ENCODE measurements around the gene CHCHD6.

Gene CHCHD6

GRCh38 chr3:126886217-126886616 lies 182.2 kb downstream of the CHCHD6 start:
- H3K4me3 Mint-ChIP-seq = no peak overlapping the region
- no peak overlapping the region for H3K27ac Mint-ChIP-seq
- no peaks in the 10 kb centered on the region for H3K4me1 Mint-ChIP-seq
- H3K27me3 Mint-ChIP-seq = no peaks in the 10 kb centered on the region
- ATAC-seq (no peak), DNase-seq (no peak)
- no peaks in the 10 kb centered on the region for H3K9me3 Mint-ChIP-seq

GRCh38 chr3:126887686-126888085 lies 183.6 kb downstream of the CHCHD6 start:
- Mint-ChIP-seq H3K27me3 (no peaks in the 10 kb centered on the region), H3K9me3 (no peaks in the 10 kb centered on the region), H3K4me1 (no peaks in the 10 kb centered on the region), H3K27ac (peak overlapping the region in 1 of 2 donors; percentile 49), H3K4me3 (no peak overlapping the region)
- ATAC-seq = no peak
- DNase-seq = no peak

GRCh38 chr3:126888186-126888760 lies 184.2 kb downstream of the CHCHD6 start:
- H3K4me3 Mint-ChIP-seq = no peak overlapping the region
- peak overlapping the region in 1 of 2 donors; percentile 49 for H3K27ac Mint-ChIP-seq
- ATAC-seq (no peak), DNase-seq (no peak)
- no peaks in the 10 kb centered on the region for H3K27me3 Mint-ChIP-seq
- no peaks in the 10 kb centered on the region for H3K9me3 Mint-ChIP-seq
- no peaks in the 10 kb centered on the region for H3K4me1 Mint-ChIP-seq

- Mint-ChIP-seq H3K27ac (no peak overlapping the region), H3K9me3 (no peaks in the 10 kb centered on the region), H3K4me1 (no peaks in the 10 kb centered on the region), H3K27me3 (no peaks in the 10 kb centered on the region), H3K4me3 (no peak overlapping the region)
- DNase-seq (no peak), ATAC-seq (no peak)
Measured at GRCh38 chr3:126889276-126890201, 185.5 kb downstream of the CHCHD6 start.

- Mint-ChIP-seq H3K27ac (no peak overlapping the region), H3K9me3 (no peaks in the 10 kb centered on the region), H3K4me1 (no peaks in the 10 kb centered on the region), H3K4me3 (no peak overlapping the region), H3K27me3 (no peaks in the 10 kb centered on the region)
- DNase-seq (no peak), ATAC-seq (no peak)
Measured at GRCh38 chr3:126891141-126891540, 187.1 kb downstream of the CHCHD6 start.

GRCh38 chr3:126891791-126892190 lies 187.8 kb downstream of the CHCHD6 start:
- Mint-ChIP-seq H3K4me3 (no peak overlapping the region), H3K27me3 (no peaks in the 10 kb centered on the region), H3K9me3 (no peaks in the 10 kb centered on the region), H3K4me1 (no peaks in the 10 kb centered on the region), H3K27ac (no peak overlapping the region)
- no peak for DNase-seq
- no peak for ATAC-seq

GRCh38 chr3:126893651-126894050 lies 189.6 kb downstream of the CHCHD6 start:
- Mint-ChIP-seq H3K27ac (no peak overlapping the region), H3K4me1 (no peaks in the 10 kb centered on the region), H3K27me3 (no peaks in the 10 kb centered on the region), H3K9me3 (no peaks in the 10 kb centered on the region), H3K4me3 (no peak overlapping the region)
- DNase-seq (no peak), ATAC-seq (no peak)

- ATAC-seq = no peak
- Mint-ChIP-seq H3K4me1 (no peaks in the 10 kb centered on the region), H3K9me3 (no peaks in the 10 kb centered on the region), H3K27ac (no peak overlapping the region), H3K27me3 (no peaks in the 10 kb centered on the region), H3K4me3 (no peak overlapping the region)
- DNase-seq = no peak
Measured at GRCh38 chr3:126894475-126894874, 190.4 kb downstream of the CHCHD6 start.

- Mint-ChIP-seq H3K27ac (no peak overlapping the region), H3K4me1 (no peaks in the 10 kb centered on the region), H3K4me3 (no peak overlapping the region), H3K9me3 (no peaks in the 10 kb centered on the region), H3K27me3 (no peaks in the 10 kb centered on the region)
- DNase-seq (no peak), ATAC-seq (no peak)
Measured at GRCh38 chr3:126895178-126896066, 191.4 kb downstream of the CHCHD6 start.

- no peaks in the 10 kb centered on the region for H3K4me1 Mint-ChIP-seq
- no peaks in the 10 kb centered on the region for H3K27me3 Mint-ChIP-seq
- no peak for ATAC-seq
- no peak for DNase-seq
- H3K9me3 Mint-ChIP-seq = no peaks in the 10 kb centered on the region
- H3K27ac Mint-ChIP-seq = peak overlapping the region in 1 of 2 donors; percentile 81
- H3K4me3 Mint-ChIP-seq = no peak overlapping the region
Measured at GRCh38 chr3:126896067-126896441, 192.0 kb downstream of the CHCHD6 start.

GRCh38 chr3:126896968-126897367 lies 192.9 kb downstream of the CHCHD6 start:
- ATAC-seq (no peak), DNase-seq (no peak)
- no peaks in the 10 kb centered on the region for H3K9me3 Mint-ChIP-seq
- H3K27me3 Mint-ChIP-seq = no peaks in the 10 kb centered on the region
- no peaks in the 10 kb centered on the region for H3K4me1 Mint-ChIP-seq
- H3K27ac Mint-ChIP-seq = peak overlapping the region in 1 of 2 donors; percentile 75
- H3K4me3 Mint-ChIP-seq = no peak overlapping the region

GRCh38 chr3:126897943-126898342 lies 193.9 kb downstream of the CHCHD6 start:
- ATAC-seq (no peak), DNase-seq (no peak)
- no peaks in the 10 kb centered on the region for H3K9me3 Mint-ChIP-seq
- H3K27ac Mint-ChIP-seq = peak overlapping the region in 1 of 2 donors; percentile 44
- no peaks in the 10 kb centered on the region for H3K27me3 Mint-ChIP-seq
- no peaks in the 10 kb centered on the region for H3K4me1 Mint-ChIP-seq
- H3K4me3 Mint-ChIP-seq = no peak overlapping the region

- ATAC-seq = no peak
- H3K27me3 Mint-ChIP-seq = no peaks in the 10 kb centered on the region
- no peak overlapping the region for H3K4me3 Mint-ChIP-seq
- no peak overlapping the region for H3K27ac Mint-ChIP-seq
- no peaks in the 10 kb centered on the region for H3K4me1 Mint-ChIP-seq
- no peak for DNase-seq
- no peaks in the 10 kb centered on the region for H3K9me3 Mint-ChIP-seq
Measured at GRCh38 chr3:126900859-126901540, 197.0 kb downstream of the CHCHD6 start.

- Mint-ChIP-seq H3K9me3 (no peaks in the 10 kb centered on the region), H3K27ac (no peak overlapping the region), H3K4me1 (no peaks in the 10 kb centered on the region), H3K4me3 (no peak overlapping the region), H3K27me3 (no peaks in the 10 kb centered on the region)
- ATAC-seq = no peak
- no peak for DNase-seq
Measured at GRCh38 chr3:126901631-126902030, 197.6 kb downstream of the CHCHD6 start.

- H3K4me1 Mint-ChIP-seq = peaks cover under 1% of the 10 kb centered on the region
- no peak for DNase-seq
- no peak for ATAC-seq
- no peaks in the 10 kb centered on the region for H3K9me3 Mint-ChIP-seq
- no peak overlapping the region for H3K27ac Mint-ChIP-seq
- H3K4me3 Mint-ChIP-seq = no peak overlapping the region
- H3K27me3 Mint-ChIP-seq = no peaks in the 10 kb centered on the region
Measured at GRCh38 chr3:126903521-126903920, 199.5 kb downstream of the CHCHD6 start.
